WTC11 (cell line): ENCODE measurements around the gene RASGRF1. TPM values are rescaled to one million over a fixed set of nuclear protein-coding genes. Genes with fewer than 3 reads are reported as not detected.
A peak's percentile ranks its signal among the peaks of the same experiment; 100 is the strongest.

Source experiments
- ATAC-seq: fragments of 200-7000 bp; cut with Tn5 transposase; 2 replicates; pipeline ENCODE4 v1.10.0; 2021; ENCODE audit warnings: mild to moderate bottlenecking, moderate library complexity
- CTCF ChIA-PET: fragments of 300-600 bp; sonication (Branson Sonifier 250); formaldehyde crosslinking; loops from one replicate; lab custom pipeline; 2021; ENCODE audit warnings: antibody characterized with exemption; lab: Charles Lee
- POLR2A ChIA-PET: fragments of 350-600 bp; sonication (Branson Sonifier 250); formaldehyde crosslinking; loops from one replicate; lab custom pipeline; 2021; ENCODE audit warnings: antibody characterized with exemption; lab: Charles Lee
- DNase-seq: peaks from one replicate; pipeline ENCODE4 v3.0.0; 2021; ENCODE audit warnings: low spot score
- H3K27ac Mint-ChIP-seq: 2 replicates; pipeline ENCODE4 v1.8.0; 2021; ENCODE audit warnings: mixed read lengths
- H3K27me3 Mint-ChIP-seq: 2 replicates; pipeline ENCODE4 v1.8.0; 2021; ENCODE audit warnings: low read depth, mild to moderate bottlenecking, moderate library complexity, mixed read lengths
- H3K36me3 Mint-ChIP-seq: 2 replicates; pipeline ENCODE4 v1.8.0; 2021; ENCODE audit warnings: mixed read lengths
- H3K4me1 Mint-ChIP-seq: 2 replicates; pipeline ENCODE4 v1.8.0; 2022; ENCODE audit warnings: mixed read lengths
- H3K4me3 Mint-ChIP-seq: 2 replicates; pipeline ENCODE4 v1.8.0; 2021; ENCODE audit warnings: mild to moderate bottlenecking, moderate library complexity, mixed read lengths
- H3K9me3 Mint-ChIP-seq: 2 replicates; pipeline ENCODE4 v1.8.0; 2021; ENCODE audit warnings: mixed read lengths
- ATF1 ChIP-seq: sonication (generic); formaldehyde crosslinking; IDR thresholded peaks from 2 replicates; pipeline ENCODE4 v1.8.1; 2023; ENCODE audit warnings: mild to moderate bottlenecking, moderate library complexity, missing genetic modification reagents
- GRHL2 ChIP-seq: fragments of 250-450 bp; sonication (Bioruptor Pico); IDR thresholded peaks from 2 replicates; pipeline ENCODE4 v1.8.0; 2022; ENCODE audit warnings: mild to moderate bottlenecking, moderate library complexity; ENCODE audit not compliant: insufficient replicate concordance, severe bottlenecking
- KAT7 ChIP-seq: sonication (generic); formaldehyde crosslinking; IDR thresholded peaks from 2 replicates; pipeline ENCODE4 v1.8.1; 2023; ENCODE audit warnings: missing genetic modification reagents, mild to moderate bottlenecking, borderline replicate concordance
- OVOL2 ChIP-seq: fragments of 250-450 bp; sonication (Bioruptor Pico); IDR thresholded peaks from 2 replicates; pipeline ENCODE4 v1.9.0; 2021; ENCODE audit warnings: mild to moderate bottlenecking, borderline replicate concordance
- TCF7 ChIP-seq: sonication (generic); formaldehyde crosslinking; IDR thresholded peaks from 2 replicates; pipeline ENCODE4 v1.8.0; 2022; ENCODE audit warnings: mild to moderate bottlenecking, low read depth, missing genetic modification reagents, moderate library complexity
- TP53 ChIP-seq: sonication (generic); formaldehyde crosslinking; IDR thresholded peaks from 2 replicates; pipeline ENCODE4 v1.8.1; 2023; ENCODE audit warnings: mild to moderate bottlenecking, missing genetic modification reagents
- ZNF121 ChIP-seq: sonication (generic); formaldehyde crosslinking; IDR thresholded peaks from 2 replicates; pipeline ENCODE4 v1.8.0; 2023; ENCODE audit warnings: missing genetic modification reagents
- total RNA-seq: library from RNA; stranded (reverse); gene quantifications from 3 replicates; pipeline ENCODE4 v1.2.3, GENCODE V29; 2021
- TF ChIP-seq, protein P1 (sequence below): sonication (generic); formaldehyde crosslinking; IDR thresholded peaks from 2 replicates; pipeline ENCODE4 v1.8.1; 2022; ENCODE audit warnings: mild to moderate bottlenecking, moderate library complexity, missing genetic modification reagents
- TF ChIP-seq, protein P2 (sequence below): sonication (generic); formaldehyde crosslinking; IDR thresholded peaks from 2 replicates; pipeline ENCODE4 v1.8.1; 2023; ENCODE audit warnings: mild to moderate bottlenecking, missing genetic modification reagents
- TF ChIP-seq, protein P3 (sequence below): sonication (generic); formaldehyde crosslinking; IDR thresholded peaks from 2 replicates; pipeline ENCODE4 v1.8.0; 2022; ENCODE audit warnings: mild to moderate bottlenecking, missing genetic modification reagents
- TF ChIP-seq, protein P4 (sequence below): fragments of 250-450 bp; sonication (Bioruptor Pico); IDR thresholded peaks from 2 replicates; pipeline ENCODE4 v1.9.0; 2021; ENCODE audit warnings: mild to moderate bottlenecking
- TF ChIP-seq, protein P5 (sequence below): fragments of 250-450 bp; sonication (Bioruptor Pico); IDR thresholded peaks from 2 replicates; pipeline ENCODE4 v2.1.2; 2022; ENCODE audit warnings: mild to moderate bottlenecking, moderate library complexity

RASGRF1 gene
- total RNA-seq, 1 experiment from 2014 or later = 0.85 TPM

DNA sequence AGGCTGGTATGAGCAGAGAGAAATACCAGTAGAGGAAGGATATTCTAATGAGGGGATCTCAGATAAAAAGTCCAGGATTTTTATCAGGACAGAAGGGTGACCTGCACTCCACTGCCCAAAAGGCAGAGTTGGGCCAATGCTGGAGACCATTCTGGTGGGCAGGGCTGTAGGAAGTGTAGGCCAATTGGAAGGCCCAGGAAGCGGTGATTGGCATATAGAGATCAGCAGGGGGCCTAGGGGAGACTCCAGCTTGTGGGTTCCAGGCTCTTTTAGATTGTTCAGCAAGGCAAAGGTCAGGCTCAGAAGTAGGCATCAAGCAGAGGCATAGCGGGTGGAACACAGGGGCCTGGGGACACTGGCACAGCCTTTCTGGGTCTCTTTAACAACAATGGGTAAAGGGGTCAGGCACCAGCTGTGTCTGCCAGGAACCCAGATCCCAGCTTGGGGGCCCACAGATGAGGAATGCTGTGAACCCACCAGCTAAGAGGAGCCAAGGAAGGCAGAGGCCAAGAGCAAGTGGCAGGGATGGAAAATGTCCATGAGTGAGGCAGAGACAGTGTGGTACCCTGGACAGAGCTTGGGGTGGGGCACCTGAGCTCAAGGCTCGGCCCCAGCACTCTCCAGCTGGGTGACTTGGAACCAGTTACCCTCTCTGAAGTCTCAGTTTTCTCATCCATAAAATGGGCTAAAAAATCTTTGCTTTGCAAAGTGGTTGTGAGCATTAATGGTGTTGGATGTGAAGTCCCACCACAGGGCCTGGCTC, 27.0 kb upstream of the RASGRF1 start:
- no peaks in the 10 kb centered on the region for H3K36me3 Mint-ChIP-seq
- ChIA-PET CTCF (interaction anchor here (0.9 to 3.6 kb wide), 6 partner anchors 9 to 210 kb away, joined by 3 to 15 read pairs (median 5); no protein-coding TSS in a partner anchor), POLR2A (no interaction called here)
- H3K9me3 Mint-ChIP-seq = no peaks in the 10 kb centered on the region
- peaks cover 5% of the 10 kb centered on the region for H3K27me3 Mint-ChIP-seq
- H3K4me1 Mint-ChIP-seq = no peaks in the 10 kb centered on the region
- H3K27ac Mint-ChIP-seq = no peak overlapping the region
- TF ChIP-seq, protein P1, sequence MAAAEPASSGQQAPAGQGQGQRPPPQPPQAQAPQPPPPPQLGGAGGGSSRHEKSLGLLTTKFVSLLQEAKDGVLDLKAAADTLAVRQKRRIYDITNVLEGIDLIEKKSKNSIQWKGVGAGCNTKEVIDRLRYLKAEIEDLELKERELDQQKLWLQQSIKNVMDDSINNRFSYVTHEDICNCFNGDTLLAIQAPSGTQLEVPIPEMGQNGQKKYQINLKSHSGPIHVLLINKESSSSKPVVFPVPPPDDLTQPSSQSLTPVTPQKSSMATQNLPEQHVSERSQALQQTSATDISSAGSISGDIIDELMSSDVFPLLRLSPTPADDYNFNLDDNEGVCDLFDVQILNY = no peak
- TF ChIP-seq, protein P2, sequence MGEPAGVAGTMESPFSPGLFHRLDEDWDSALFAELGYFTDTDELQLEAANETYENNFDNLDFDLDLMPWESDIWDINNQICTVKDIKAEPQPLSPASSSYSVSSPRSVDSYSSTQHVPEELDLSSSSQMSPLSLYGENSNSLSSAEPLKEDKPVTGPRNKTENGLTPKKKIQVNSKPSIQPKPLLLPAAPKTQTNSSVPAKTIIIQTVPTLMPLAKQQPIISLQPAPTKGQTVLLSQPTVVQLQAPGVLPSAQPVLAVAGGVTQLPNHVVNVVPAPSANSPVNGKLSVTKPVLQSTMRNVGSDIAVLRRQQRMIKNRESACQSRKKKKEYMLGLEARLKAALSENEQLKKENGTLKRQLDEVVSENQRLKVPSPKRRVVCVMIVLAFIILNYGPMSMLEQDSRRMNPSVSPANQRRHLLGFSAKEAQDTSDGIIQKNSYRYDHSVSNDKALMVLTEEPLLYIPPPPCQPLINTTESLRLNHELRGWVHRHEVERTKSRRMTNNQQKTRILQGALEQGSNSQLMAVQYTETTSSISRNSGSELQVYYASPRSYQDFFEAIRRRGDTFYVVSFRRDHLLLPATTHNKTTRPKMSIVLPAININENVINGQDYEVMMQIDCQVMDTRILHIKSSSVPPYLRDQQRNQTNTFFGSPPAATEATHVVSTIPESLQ = no peak
- TF ChIP-seq, protein P3, sequence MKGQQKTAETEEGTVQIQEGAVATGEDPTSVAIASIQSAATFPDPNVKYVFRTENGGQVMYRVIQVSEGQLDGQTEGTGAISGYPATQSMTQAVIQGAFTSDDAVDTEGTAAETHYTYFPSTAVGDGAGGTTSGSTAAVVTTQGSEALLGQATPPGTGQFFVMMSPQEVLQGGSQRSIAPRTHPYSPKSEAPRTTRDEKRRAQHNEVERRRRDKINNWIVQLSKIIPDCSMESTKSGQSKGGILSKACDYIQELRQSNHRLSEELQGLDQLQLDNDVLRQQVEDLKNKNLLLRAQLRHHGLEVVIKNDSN (CRISPR knock-in tag) = no peak
- no peak for TF ChIP-seq TP53
- no peak for TF ChIP-seq OVOL2 (CRISPR knock-in tag)
- TF ChIP-seq ZNF121 (CRISPR knock-in tag) = no peak
- no peak for TF ChIP-seq KAT7 (CRISPR knock-in tag)
- no peak for TF ChIP-seq ATF1 (CRISPR knock-in tag)
- TF ChIP-seq, protein P4, sequence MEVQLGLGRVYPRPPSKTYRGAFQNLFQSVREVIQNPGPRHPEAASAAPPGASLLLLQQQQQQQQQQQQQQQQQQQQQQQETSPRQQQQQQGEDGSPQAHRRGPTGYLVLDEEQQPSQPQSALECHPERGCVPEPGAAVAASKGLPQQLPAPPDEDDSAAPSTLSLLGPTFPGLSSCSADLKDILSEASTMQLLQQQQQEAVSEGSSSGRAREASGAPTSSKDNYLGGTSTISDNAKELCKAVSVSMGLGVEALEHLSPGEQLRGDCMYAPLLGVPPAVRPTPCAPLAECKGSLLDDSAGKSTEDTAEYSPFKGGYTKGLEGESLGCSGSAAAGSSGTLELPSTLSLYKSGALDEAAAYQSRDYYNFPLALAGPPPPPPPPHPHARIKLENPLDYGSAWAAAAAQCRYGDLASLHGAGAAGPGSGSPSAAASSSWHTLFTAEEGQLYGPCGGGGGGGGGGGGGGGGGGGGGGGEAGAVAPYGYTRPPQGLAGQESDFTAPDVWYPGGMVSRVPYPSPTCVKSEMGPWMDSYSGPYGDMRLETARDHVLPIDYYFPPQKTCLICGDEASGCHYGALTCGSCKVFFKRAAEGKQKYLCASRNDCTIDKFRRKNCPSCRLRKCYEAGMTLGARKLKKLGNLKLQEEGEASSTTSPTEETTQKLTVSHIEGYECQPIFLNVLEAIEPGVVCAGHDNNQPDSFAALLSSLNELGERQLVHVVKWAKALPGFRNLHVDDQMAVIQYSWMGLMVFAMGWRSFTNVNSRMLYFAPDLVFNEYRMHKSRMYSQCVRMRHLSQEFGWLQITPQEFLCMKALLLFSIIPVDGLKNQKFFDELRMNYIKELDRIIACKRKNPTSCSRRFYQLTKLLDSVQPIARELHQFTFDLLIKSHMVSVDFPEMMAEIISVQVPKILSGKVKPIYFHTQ = no peak
- no peak overlapping the region for H3K4me3 Mint-ChIP-seq
- DNase-seq (no peak), ATAC-seq (peak; percentile 63)

DNA sequence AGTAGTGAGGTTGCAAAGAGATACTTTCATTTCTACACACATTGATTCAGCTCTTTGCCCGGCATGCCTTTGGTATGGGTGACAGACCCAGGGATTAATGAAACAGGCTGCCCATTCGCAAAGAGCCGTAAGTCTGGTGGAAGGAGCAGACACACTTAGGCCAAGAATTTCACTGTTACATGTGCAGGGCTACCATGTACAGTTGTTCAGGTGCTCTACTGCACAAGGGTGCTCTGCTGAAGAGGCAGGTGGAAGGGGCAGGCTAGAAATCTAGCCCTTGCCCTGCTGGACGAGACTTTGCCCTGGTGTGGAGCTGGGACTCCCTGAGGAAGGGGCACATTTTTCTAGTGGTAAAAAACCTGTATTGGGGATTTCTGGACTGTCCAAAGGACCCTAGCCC, 26.2 kb upstream of the RASGRF1 start:
- POLR2A ChIA-PET = interaction anchor here (0.5 kb wide), 1 partner anchor 1646 kb away, joined by 4 read pairs; no protein-coding TSS in a partner anchor
- Mint-ChIP-seq H3K27me3 (peaks cover 4% of the 10 kb centered on the region), H3K27ac (no peak overlapping the region), H3K4me3 (no peak overlapping the region), H3K36me3 (0 out of 2 replicates have a peak, but pooled peaks cover 3% of the 10 kb centered on the region), H3K4me1 (no peaks in the 10 kb centered on the region), H3K9me3 (peaks cover 6% of the 10 kb centered on the region)
- CTCF ChIA-PET = interaction anchor here (1.9 to 2.4 kb wide), 2 partner anchors 68 kb away, joined by 5 to 9 read pairs; no protein-coding TSS in a partner anchor
- ATAC-seq (no peak), DNase-seq (no peak)
- TF ChIP-seq, protein P5, sequence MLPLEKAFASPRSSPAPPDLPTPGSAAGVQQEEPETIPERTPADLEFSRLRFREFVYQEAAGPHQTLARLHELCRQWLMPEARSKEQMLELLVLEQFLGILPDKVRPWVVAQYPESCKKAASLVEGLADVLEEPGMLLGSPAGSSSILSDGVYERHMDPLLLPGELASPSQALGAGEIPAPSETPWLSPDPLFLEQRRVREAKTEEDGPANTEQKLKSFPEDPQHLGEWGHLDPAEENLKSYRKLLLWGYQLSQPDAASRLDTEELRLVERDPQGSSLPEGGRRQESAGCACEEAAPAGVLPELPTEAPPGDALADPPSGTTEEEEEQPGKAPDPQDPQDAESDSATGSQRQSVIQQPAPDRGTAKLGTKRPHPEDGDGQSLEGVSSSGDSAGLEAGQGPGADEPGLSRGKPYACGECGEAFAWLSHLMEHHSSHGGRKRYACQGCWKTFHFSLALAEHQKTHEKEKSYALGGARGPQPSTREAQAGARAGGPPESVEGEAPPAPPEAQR (CRISPR knock-in tag) = no peak
- TF ChIP-seq TCF7 (CRISPR knock-in tag) (no peak), GRHL2 (CRISPR knock-in tag) (no peak)
